Measurements from ENCODE around the gene SSTR3.

SSTR3 gene

DNA sequence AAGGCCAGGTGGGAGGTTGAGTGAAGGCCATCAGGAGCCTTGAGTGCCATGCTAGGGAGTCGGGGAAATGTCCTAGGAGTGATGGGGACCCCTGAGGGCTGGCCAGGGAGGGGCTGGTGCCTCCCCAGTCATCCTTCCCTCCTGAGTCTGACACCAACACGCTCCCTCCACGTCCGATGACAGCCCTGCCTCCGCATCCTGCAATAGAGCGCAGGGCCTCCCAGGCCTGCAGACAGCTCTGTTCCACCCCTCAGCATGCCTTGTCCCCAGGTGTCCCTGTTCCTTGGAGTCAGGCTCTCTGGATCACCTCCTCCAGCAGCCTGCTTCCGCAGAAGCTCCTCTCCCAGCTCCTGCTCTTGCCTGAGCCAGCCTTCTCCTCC is 28.7 kb upstream of the SSTR3 start:
- no peak overlapping the region for H3K27ac ChIP-seq
- TF ChIP-seq, protein P1, sequence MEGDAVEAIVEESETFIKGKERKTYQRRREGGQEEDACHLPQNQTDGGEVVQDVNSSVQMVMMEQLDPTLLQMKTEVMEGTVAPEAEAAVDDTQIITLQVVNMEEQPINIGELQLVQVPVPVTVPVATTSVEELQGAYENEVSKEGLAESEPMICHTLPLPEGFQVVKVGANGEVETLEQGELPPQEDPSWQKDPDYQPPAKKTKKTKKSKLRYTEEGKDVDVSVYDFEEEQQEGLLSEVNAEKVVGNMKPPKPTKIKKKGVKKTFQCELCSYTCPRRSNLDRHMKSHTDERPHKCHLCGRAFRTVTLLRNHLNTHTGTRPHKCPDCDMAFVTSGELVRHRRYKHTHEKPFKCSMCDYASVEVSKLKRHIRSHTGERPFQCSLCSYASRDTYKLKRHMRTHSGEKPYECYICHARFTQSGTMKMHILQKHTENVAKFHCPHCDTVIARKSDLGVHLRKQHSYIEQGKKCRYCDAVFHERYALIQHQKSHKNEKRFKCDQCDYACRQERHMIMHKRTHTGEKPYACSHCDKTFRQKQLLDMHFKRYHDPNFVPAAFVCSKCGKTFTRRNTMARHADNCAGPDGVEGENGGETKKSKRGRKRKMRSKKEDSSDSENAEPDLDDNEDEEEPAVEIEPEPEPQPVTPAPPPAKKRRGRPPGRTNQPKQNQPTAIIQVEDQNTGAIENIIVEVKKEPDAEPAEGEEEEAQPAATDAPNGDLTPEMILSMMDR (conservative IDR thresholded peaks at IDR 0.05), result no peak

DNA sequence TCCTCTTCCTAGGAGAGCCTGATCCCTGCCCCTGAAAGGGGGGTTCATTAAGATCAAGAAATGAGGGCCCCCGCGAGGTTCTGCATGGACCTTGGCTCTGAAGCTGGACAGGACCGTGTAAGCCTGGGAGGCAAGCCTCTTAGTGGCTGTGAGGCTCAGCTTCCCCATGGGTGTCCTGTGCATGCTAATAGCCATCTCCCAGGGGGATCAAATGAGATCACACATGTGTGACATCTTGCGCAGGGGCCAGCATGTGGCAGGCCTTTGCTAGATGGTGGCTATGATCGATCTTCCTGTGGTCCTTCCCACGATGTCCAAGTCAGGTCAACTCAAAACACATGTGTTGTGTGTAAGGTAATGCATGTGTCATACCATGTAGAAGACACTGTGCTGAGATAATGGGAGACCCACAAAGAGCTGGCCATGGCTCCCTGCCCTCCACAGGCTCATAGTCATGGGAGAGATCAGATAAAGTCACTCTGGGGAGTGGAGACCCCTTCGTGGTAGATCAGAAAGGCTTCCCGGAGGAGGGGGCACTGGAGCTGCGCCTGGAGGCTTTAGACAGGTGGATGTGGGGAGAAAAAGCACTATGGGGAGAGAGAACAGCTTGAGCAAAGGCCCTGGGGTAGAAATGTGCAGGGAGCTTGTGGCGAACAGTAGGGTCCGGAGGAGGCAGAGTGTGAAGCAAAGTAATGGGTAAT is 28.1 kb upstream of the SSTR3 start:
- H3K27ac ChIP-seq, result no peak overlapping the region
- TF ChIP-seq, protein P1 (conservative IDR thresholded peaks at IDR 0.05), result no peak

DNA sequence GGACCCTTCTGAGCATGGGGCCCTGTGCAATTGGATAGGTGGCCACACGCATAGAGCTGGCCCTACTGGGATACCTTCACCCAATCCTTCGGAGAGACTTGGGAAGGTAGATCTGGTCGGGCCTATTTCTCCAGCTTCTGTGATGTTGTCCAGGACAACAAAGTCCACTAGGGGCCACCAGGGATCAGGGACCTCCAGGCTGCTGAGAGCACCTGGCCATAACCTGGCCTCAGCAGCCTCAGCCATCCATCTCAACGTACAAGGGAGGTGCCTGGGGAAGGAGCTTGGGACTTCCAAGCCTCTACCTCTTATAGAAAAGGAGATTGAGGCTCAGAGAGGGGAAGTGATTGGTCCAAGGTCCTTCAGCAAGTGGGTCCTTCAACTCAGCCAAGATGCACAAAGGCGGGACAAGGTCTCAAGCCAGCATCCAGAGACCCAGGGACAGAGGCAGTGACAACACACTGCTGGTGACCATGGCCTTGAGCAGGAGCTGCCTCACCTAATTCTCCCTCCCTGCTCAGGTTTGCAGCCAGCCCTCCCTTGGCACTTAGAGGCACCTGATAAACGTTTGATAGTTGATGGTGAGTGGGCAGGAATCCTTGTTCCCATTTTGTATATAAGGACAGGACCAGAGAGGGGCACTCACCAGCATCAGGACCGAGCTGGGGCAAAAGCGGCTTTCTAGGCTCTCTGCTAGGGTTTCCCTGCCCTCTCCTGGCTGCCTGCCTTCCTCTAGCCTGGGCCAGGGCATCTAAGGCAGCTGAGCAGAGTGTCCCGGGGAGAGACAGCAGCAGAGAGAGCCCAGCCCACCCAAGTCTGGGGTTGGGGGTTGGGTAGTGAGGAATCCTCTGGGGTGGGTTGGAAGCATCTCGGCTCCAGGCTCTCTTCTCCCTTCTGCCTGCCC is 27.3 kb upstream of the SSTR3 start:
- TF ChIP-seq, protein P1 (conservative IDR thresholded peaks at IDR 0.05), result no peak

DNA sequence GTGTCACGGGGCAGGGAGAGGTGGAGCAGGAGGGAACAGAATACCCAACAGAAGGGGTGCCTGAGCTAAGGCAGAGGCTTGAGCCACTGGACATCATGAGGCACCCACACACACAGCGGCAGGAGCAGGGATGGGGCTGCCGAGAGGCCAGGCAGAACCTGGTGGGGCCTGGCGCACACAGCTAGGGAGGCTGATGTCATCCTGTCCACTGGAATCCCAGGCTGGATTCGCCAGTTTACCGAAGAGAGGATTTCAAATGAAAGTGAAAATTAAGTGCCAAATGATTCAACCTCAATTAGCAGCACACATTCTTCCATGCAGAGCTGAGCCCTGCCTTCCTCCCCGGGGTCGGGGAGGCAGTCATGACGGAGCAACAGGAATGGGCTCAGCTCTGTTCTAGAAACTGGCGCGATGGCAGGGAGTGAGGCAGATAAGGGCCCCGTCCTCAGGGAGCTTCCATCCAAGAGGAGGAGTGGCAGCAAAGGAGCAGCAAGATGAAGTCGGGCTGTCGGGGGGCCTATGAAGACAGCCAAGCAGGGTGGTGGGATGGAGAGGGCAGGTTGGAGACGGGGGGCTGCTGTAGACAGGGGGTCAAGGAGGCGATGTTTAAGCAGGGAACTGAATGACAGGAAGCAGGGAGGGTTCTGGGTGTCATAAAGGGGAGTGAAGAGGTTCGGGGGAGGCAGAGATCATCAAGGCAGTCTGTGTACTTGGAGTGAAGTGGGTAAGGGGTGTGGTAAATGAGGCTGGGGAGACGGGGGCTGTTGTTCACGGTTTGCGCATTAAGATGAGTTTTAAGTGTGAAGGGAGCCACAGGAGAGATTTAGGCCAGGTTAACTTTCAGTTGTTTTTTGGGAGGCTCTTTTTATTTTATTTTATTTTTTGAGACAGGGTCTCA is 25.3 kb upstream of the SSTR3 start:
- no peak overlapping the region for H3K27ac ChIP-seq
- TF ChIP-seq, protein P1 (conservative IDR thresholded peaks at IDR 0.05), result no peak

More for the DNA sequence above, 27.3 kb upstream of the SSTR3 start:
- no peak overlapping the region for H3K27ac ChIP-seq

DNA sequence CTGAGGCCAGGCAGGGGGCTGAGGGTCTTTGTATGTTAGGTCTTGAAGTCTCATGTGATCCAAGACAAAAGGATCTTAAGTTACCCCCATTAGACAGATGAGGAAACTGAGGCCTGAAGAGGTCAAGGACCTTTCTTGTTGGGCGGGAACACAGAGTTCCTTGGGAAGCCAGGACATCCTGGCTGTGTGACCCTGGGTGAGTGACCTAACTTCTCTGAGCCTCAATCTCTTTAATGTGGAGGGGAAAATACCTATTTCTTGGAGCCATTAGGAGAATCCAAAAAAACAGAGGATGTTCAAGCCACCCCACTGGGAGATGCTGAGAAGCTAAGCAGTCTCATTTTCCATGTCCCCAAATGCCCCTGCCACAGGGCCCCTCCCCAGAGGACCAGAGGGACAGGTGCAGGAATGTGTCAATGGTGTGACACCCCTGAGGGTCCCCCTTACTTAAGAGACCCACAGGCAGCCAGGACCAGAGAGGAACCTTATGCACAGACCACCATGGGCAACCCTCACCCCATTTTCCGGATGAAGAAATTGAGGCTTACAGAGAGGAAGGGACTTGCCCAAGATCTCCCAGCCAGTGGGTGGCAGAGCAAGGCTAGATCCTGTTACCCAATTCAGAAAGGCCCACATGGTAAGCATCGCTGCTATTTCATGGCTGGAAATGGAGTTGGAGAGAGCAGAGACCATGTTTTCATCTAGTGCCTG is 23.8 kb upstream of the SSTR3 start:
- no peak overlapping the region for H3K27ac ChIP-seq
- TF ChIP-seq, protein P1 (conservative IDR thresholded peaks at IDR 0.05), result no peak

DNA sequence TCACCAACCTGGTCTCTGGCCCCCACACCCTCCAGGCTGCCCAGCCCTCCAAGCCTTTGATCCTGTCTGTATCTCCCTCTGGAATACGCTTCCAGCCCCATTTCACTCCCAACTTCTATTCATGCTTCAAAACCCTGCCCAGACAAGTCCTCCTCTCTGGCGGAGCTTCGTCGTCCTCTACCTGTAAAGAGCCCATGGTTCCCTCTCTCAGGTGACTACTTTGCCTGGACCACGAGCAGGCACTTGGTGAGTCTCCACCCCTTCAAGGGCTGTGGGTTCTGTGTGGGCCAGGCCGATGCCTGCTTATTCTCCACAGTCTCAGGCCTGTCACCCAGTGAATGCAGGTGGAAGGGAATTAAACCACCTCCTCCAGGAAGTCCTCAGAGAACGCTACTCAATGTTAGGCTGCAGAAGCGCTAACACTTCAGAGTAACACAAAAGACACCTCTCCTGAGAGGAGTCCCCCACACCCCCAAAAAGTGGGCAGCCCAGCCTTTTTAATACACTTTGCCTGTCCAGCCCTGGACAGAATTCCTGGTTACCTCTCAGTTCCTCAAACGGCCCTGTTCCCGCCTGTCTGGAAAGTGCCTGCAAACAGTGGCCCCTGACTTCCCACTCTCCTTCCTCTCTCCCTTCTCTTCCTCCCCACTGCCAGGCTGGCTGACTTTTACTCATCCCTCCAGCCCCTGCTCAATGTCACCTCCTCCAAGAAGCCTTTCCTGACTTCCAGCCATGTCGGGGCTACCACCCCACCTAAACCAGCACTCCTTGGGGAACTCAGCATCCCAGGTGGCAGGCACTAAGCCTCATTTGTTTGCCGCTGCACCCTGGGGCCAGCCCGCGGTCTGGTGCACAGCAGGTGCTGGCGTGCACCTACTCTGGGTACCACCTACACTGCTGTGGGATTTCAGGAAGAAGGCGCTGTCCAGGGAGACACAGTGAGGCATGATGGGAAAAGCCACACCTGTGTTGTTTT is 22.7 kb upstream of the SSTR3 start:
- TF ChIP-seq, protein P1 (conservative IDR thresholded peaks at IDR 0.05), result no peak
- H3K27ac ChIP-seq, result no peak overlapping the region

Data from VCaP (cell line).